ENCODE results near the gene SMNDC1.

Gene SMNDC1

DNA sequence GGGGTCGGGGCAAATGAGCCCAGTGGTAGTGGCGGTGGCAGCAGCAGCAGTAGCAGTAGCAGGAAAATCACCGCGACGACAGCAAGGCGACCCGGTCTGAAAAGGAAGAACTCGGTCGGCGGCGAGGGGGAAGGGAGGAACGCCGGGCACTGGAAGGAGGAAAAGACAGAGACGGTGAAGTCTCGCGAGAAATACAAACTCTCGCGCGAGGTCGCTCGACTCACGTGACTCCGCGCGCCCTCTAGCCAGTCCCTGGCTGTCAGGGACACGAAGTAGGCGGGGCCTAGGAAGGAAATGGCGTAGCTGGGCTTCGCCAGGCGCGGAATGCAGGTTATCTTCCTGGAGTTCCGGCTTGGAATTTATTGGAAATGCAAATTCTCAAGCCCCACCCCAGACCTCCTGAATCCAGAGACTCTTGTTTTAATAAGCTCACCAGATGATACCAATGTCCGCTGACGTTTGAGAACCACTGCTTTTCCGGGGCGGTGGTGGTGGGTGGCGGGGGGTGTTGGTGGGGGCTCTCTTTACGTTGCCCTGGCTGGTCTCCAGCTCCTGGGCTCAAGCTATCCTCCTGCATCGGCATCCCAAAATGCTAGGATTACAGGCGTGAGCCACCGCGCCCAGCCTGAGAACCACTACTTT is at the start of gene SMNDC1:
SMNDC1 (minus strand) TSS at position 141 of the 642 bp plus-strand sequence. CDS start 1,333 bp downstream, outside the sequence.
- H3K36me3 ChIP-seq (replicated peaks; ENCODE audit: low read depth, low read length), result peaks cover 28% of the 10 kb centered on the region
- H2AFZ ChIP-seq (ENCODE audit: low read depth, low read length), result peak within 1 kb of the TSS; percentile 84; the same call in 1 of the 2 replicates
- H3K4me2 ChIP-seq (ENCODE audit: low read length), result peak within 1 kb of the TSS; percentile 87
- peaks cover 47% of the 10 kb centered on the region for H3K79me2 ChIP-seq (ENCODE audit: low read length)
- peak within 1 kb of the TSS; percentile 66 for H3K27ac ChIP-seq (ENCODE audit: low read length)
- H3K4me3 ChIP-seq (ENCODE audit: low read length), result peak within 1 kb of the TSS; percentile 90
- H4K20me1 ChIP-seq (ENCODE audit: insufficient read depth, low read length), result 0 out of 2 replicates have a peak, but pooled peaks cover 4% of the 10 kb centered on the region
- H3K9ac ChIP-seq (ENCODE audit: low read length), result peak within 1 kb of the TSS; percentile 80
- no peak for TF ChIP-seq EZH2phosphoT487 (IDR thresholded peaks at IDR 0.05; ENCODE audit: low read depth)
- TF ChIP-seq, protein P1, sequence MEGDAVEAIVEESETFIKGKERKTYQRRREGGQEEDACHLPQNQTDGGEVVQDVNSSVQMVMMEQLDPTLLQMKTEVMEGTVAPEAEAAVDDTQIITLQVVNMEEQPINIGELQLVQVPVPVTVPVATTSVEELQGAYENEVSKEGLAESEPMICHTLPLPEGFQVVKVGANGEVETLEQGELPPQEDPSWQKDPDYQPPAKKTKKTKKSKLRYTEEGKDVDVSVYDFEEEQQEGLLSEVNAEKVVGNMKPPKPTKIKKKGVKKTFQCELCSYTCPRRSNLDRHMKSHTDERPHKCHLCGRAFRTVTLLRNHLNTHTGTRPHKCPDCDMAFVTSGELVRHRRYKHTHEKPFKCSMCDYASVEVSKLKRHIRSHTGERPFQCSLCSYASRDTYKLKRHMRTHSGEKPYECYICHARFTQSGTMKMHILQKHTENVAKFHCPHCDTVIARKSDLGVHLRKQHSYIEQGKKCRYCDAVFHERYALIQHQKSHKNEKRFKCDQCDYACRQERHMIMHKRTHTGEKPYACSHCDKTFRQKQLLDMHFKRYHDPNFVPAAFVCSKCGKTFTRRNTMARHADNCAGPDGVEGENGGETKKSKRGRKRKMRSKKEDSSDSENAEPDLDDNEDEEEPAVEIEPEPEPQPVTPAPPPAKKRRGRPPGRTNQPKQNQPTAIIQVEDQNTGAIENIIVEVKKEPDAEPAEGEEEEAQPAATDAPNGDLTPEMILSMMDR (IDR thresholded peaks at IDR 0.05; ENCODE audit: low read depth, low read length), result no peak
- no peaks in the 10 kb centered on the region for H3K9me3 ChIP-seq (ENCODE audit: insufficient read depth, low read length)
- 0 out of 2 replicates have a peak, but pooled peaks cover 2% of the 10 kb centered on the region for H3K27me3 ChIP-seq (ENCODE audit: low read depth, low read length)
- peaks cover 16% of the 10 kb centered on the region for H3K4me1 ChIP-seq (ENCODE audit: low read length)

DNA sequence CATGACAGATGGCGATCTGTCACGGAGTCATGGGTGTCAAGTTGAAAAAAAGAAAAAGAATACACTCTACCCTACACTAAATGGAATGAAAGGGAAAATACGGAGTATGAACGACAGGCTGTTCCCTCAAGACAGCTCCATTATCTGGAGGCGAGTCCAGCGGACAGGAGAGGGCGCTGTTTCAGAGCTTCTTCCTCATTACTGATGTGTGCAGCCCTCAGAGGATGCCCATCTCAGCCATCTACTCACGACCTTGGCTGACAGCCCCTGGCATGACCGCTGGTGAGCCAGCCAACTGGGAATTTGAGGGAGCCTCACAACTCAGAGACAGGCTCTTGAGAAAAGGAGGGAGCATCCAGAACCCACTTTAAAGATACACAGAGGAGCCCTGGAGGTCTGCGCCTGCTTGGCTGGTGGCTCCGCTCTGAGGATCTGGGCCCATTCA is 49.6 kb upstream of the SMNDC1 start:
- peak overlapping the region; percentile 18; the same call in 1 of the 2 replicates for H2AFZ ChIP-seq (ENCODE audit: low read depth, low read length)
- H3K27me3 ChIP-seq (ENCODE audit: low read depth, low read length), result no peaks in the 10 kb centered on the region
- H3K4me2 ChIP-seq (ENCODE audit: low read length), result peak overlapping the region; percentile 97
- no peaks in the 10 kb centered on the region for H3K36me3 ChIP-seq (replicated peaks; ENCODE audit: low read depth, low read length)
- H3K9me3 ChIP-seq (ENCODE audit: insufficient read depth, low read length), result peaks cover 2% of the 10 kb centered on the region; the same call in 1 of the 2 replicates
- TF ChIP-seq EZH2phosphoT487 (IDR thresholded peaks at IDR 0.05; ENCODE audit: low read depth), result no peak
- TF ChIP-seq, protein P1 (IDR thresholded peaks at IDR 0.05; ENCODE audit: low read depth, low read length), result peak; percentile 83
- H3K4me3 ChIP-seq (ENCODE audit: low read length), result peak overlapping the region; percentile 50
- no peaks in the 10 kb centered on the region for H4K20me1 ChIP-seq (ENCODE audit: insufficient read depth, low read length)
- no peaks in the 10 kb centered on the region for H3K79me2 ChIP-seq (ENCODE audit: low read length)
- H3K9ac ChIP-seq (ENCODE audit: low read length), result peak overlapping the region; percentile 75
- peak overlapping the region; percentile 98 for H3K27ac ChIP-seq (ENCODE audit: low read length)
- H3K4me1 ChIP-seq (ENCODE audit: low read length), result peaks cover 71% of the 10 kb centered on the region

DNA sequence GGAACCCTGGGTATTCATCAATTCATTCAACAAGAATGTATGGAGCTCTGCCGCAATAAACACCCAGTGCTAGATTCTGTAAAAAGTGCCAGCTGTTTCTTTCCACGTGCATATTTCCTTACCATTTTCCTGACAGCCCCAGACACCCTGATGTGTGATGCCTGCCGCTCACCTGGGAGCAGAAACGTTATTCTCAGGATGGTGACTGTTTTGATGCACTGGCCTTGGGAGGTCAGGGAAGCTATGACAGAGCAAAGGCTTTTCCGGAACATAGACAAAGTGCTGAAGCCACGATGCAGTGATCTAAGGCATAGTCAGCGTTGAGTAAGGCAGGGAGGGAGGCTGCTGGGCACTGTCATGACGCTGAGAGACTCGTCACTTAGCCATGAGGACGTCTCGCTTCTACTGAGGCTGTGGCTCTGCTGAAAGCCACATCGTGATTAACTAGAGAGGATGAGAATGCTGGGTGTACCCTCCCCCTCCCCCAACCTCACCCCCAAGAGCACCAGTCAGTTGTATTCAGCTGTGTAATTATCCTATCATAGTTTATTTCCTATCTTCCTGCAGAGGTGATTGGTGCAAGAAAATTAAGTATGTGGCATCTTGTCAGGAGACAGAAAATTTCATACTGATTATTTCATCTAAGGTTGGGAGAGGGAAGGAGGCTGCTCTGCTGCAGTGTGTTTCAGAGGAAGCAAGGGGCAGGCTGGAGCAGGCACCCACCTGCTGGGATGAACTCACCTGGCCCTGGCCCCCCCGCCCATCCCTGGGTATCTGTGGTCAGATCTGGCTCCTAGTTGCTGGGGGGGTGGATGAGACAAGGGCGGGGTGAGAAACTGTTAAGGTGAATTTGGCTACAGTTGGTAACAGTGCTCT is 48.8 kb upstream of the SMNDC1 start:
- Histone ChIP-seq H3K27me3 (ENCODE audit: low read depth, low read length) (no peaks in the 10 kb centered on the region), H3K36me3 (replicated peaks; ENCODE audit: low read depth, low read length) (peaks cover 3% of the 10 kb centered on the region), H3K27ac (ENCODE audit: low read length) (peak overlapping the region; percentile 47; the same call in 1 of the 2 replicates), H3K4me2 (ENCODE audit: low read length) (peak overlapping the region; percentile 97), H3K4me1 (ENCODE audit: low read length) (peaks cover 71% of the 10 kb centered on the region), H3K9me3 (ENCODE audit: insufficient read depth, low read length) (peaks cover 2% of the 10 kb centered on the region; the same call in 1 of the 2 replicates), H3K9ac (ENCODE audit: low read length) (peak overlapping the region; percentile 75), H2AFZ (ENCODE audit: low read depth, low read length) (no peak overlapping the region), H4K20me1 (ENCODE audit: insufficient read depth, low read length) (no peaks in the 10 kb centered on the region), H3K4me3 (ENCODE audit: low read length) (peak overlapping the region; percentile 50), H3K79me2 (ENCODE audit: low read length) (no peaks in the 10 kb centered on the region)
- TF ChIP-seq, protein P1 (IDR thresholded peaks at IDR 0.05; ENCODE audit: low read depth, low read length), result no peak
- no peak for TF ChIP-seq EZH2phosphoT487 (IDR thresholded peaks at IDR 0.05; ENCODE audit: low read depth)

DNA sequence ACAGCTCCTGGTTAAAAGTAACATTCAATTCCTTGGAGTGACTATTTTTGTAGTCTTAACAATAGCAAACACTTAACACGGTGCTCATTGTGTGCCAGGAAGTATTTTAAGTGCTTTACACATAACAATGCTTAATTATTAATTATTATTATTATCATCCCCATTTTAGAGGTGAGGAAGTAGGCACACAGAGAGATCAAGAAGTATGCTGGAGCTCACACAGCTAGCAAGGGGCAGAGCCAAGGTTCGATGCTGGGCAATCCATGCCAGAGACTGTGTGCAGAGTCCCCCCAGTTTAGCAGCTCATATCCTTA is 48.2 kb upstream of the SMNDC1 start:
- Histone ChIP-seq H3K27ac (ENCODE audit: low read length) (no peak overlapping the region), H3K9ac (ENCODE audit: low read length) (no peak overlapping the region), H3K79me2 (ENCODE audit: low read length) (no peaks in the 10 kb centered on the region), H2AFZ (ENCODE audit: low read depth, low read length) (no peak overlapping the region), H3K4me2 (ENCODE audit: low read length) (peak overlapping the region; percentile 97), H3K4me1 (ENCODE audit: low read length) (peaks cover 71% of the 10 kb centered on the region), H3K36me3 (replicated peaks; ENCODE audit: low read depth, low read length) (peaks cover 3% of the 10 kb centered on the region), H3K9me3 (ENCODE audit: insufficient read depth, low read length) (peaks cover 2% of the 10 kb centered on the region; the same call in 1 of the 2 replicates), H3K4me3 (ENCODE audit: low read length) (no peak overlapping the region), H4K20me1 (ENCODE audit: insufficient read depth, low read length) (no peaks in the 10 kb centered on the region), H3K27me3 (ENCODE audit: low read depth, low read length) (no peaks in the 10 kb centered on the region)
- TF ChIP-seq, protein P1 (IDR thresholded peaks at IDR 0.05; ENCODE audit: low read depth, low read length), result no peak
- no peak for TF ChIP-seq EZH2phosphoT487 (IDR thresholded peaks at IDR 0.05; ENCODE audit: low read depth)

Measured in OCI-LY3 (cell line).